ENCODE results near the gene MAP3K4. TPM values are rescaled to one million over a fixed set of nuclear protein-coding genes. Genes with fewer than 3 reads are reported as not detected.

MAP3K4 gene
- total and polyA plus RNA-seq, 2 of the 4 experiments (the other 2 are of a cell fraction) = 11.5 to 20.4 TPM

- Histone ChIP-seq H3K4me1 (ENCODE audit: control insufficient read depth, insufficient read depth, low read length) (peaks cover 12% of the 10 kb centered on the region), H2BK20ac (ENCODE audit: low read depth, low read length) (no peak overlapping the region), H4K20me1 (ENCODE audit: insufficient read depth, low read length) (no peaks in the 10 kb centered on the region), H3K4me2 (ENCODE audit: low read depth, low read length) (no peak overlapping the region), H4K91ac (ENCODE audit: insufficient read depth, low read depth, low read length) (no peak overlapping the region), H3K18ac (ENCODE audit: low read depth, low read length) (no peak overlapping the region), H2BK120ac (ENCODE audit: low read depth, low read length) (no peak overlapping the region), H3K4ac (ENCODE audit: low read depth, low read length) (no peak overlapping the region), H3K27me3 (ENCODE audit: control insufficient read depth, insufficient read depth, low read length) (no peaks in the 10 kb centered on the region), H3K79me1 (ENCODE audit: low read depth in 1 of 2, low read length in 2 of 2) (peaks cover 3 to 10% of the 10 kb centered on the region in 2 experiments; a peak in 3 of 4 replicates), H3K56ac (ENCODE audit: extremely low read depth, insufficient read depth, low read length) (no peak overlapping the region), H4K5ac (ENCODE audit: low read depth, low read length) (no peak overlapping the region), H2BK5ac (ENCODE audit: low read depth, low read length, poor library complexity, severe bottlenecking) (no peak overlapping the region), H3K9ac (ENCODE audit: low read depth, low read length) (no peak overlapping the region), H2AK9ac (replicated peaks; ENCODE audit: low read depth, low read length, poor library complexity) (no peak overlapping the region), H4K8ac (ENCODE audit: low read depth in 2 of 2, low read length in 2 of 2) (no peak overlapping the region), H3K14ac (replicated peaks; ENCODE audit: low read depth, low read length) (no peak overlapping the region), H3K23ac (ENCODE audit: low read depth, low read length) (no peak overlapping the region), H2AK5ac (ENCODE audit: low read depth, low read length) (no peak overlapping the region), H3K36me3 (ENCODE audit: control insufficient read depth, insufficient read depth, low read length) (peaks cover 11% of the 10 kb centered on the region), H2AFZ (replicated peaks; ENCODE audit: low read length, poor library complexity) (no peak overlapping the region), H3K9me1 (ENCODE audit: insufficient read depth, low read length) (peaks cover 27% of the 10 kb centered on the region), H3K27ac (ENCODE audit: insufficient read depth, low read length) (no peak overlapping the region), H2BK15ac (ENCODE audit: low read depth, low read length) (no peak overlapping the region), H3K9me3 (ENCODE audit: control insufficient read depth, insufficient read depth, low read length) (no peaks in the 10 kb centered on the region), H3K4me3 (ENCODE audit: insufficient read depth, low read depth, low read length) (no peak overlapping the region)
- DNase-seq (no peak), ATAC-seq (ENCODE audit: low read depth) (no peak)
- WGBS, 2 experiments (ENCODE audit: extremely low coverage in 2 of 2, insufficient read length in 1 of 2) = no CpG with 5 or more reads among the region's 13 CpGs
- intact Hi-C loops (cut with micrococcal nuclease) (no loop called here), dilution Hi-C loops (cut with HindIII; ENCODE audit: low sequenced_read_pairs, unreplicated experiment) (no loop called here), in situ Hi-C loops (cut with MboI; ENCODE audit: low sequenced_read_pairs) (loop anchor here (10.0 kb wide), 1 partner anchor 111 kb away; the partner anchor contains the start of gene AGPAT4)
- ChIA-PET CTCF (no interaction called here), POLR2A (ENCODE audit: unreplicated experiment) (no interaction called here)
- TF ChIP-seq POLR2A (IDR thresholded peaks at IDR 0.05; ENCODE audit: low read depth, low read length) (no peak), USF2 (IDR thresholded peaks at IDR 0.05; ENCODE audit: low read depth, low read length) (no peak), BHLHE40 (IDR thresholded peaks at IDR 0.05; ENCODE audit: low read depth, low read length) (no peak)
- BruUV-seq (replicated peaks) = no TSS peak
Observed at GRCh38 chr6:161163466-161164181, 172.1 kb downstream of the MAP3K4 start.
